Measurements from ENCODE around the gene CD81.

- TF ChIP-seq CTCF (conservative IDR thresholded peaks at IDR 0.05 in 1 of 2, IDR thresholded peaks at IDR 0.05 in 1 of 2; ENCODE audit: low read depth in 1 of 2, low read length in 2 of 2) (no peak), EZH2 (IDR thresholded peaks at IDR 0.05; ENCODE audit: low read length, missing control alignments) (no peak)
These were observed 3.3 kb downstream of the CD81 start for GRCh38 chr11:2380396-2380795.
